GM12892 (cell line): ENCODE measurements around the gene MICAL2.

Experiments used
- POLR2A ChIP-seq: IDR thresholded peaks from 2 replicates; pipeline ENCODE4 v1.6.1; 2011; ENCODE audit warnings: low read depth, low read length, control low read depth
- POLR2AphosphoS5 ChIP-seq: IDR thresholded peaks from 2 replicates; pipeline ENCODE4 v1.6.1; 2011; ENCODE audit warnings: low read depth, low read length, control low read depth

DNA sequence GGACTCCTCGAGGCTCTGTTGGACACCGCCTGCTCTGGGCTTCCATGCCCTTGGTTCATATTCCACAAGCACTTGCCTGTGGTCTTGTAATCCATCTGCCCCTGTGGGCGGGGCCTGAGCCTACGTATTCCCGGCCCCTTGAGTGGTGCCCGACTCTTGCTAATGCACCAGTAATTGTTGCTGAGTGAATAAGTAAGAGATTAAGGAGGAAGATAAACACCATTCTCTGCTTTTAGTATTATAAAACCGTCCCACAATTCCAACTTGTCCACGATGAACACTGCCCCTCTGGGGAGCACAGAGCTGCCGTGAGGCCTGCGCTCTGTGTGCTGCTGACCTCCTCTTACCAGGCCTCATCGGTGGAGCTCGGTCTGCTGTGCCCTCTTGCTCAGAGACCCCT is 50.3 kb downstream of the MICAL2 start:
- TF ChIP-seq POLR2AphosphoS5 (no peak), POLR2A (no peak)
